ENCODE measurements around the gene PPP1R3E. TPM values are rescaled to one million over a fixed set of nuclear protein-coding genes. Genes with fewer than 3 reads are reported as not detected.

Gene PPP1R3E
- total RNA-seq, 1 experiment from 2014 or later = 10.9 TPM

DNA sequence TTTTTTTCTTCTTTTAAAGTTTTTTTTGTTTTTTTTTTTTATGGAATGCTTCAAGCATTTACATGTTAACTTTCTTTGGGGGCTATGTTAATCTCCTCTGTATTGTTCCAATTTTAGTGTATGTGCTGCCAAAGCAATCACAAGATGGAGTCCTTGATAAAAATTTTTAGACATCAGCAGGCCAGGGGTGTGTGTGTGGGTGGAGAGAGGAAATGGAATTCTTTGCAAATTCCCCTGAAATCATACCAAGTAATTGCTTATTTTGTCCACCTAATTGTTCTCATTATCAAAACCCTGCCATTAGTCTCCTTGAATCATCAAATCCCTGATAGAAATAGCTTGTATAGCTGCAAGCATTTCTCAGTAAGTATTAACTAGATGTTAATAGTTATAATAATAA, 43.2 kb downstream of the PPP1R3E start:
- ChIA-PET POLR2A (ENCODE audit: low non-redundant PET) (interaction anchor here (0.8 kb wide), 1 partner anchor 343 kb away, joined by 4 read pairs; no protein-coding TSS in a partner anchor), CTCF (interaction anchor here (1.3 kb wide), 1 partner anchor 139 kb away, joined by 6 read pairs; no protein-coding TSS in a partner anchor)
- no peaks in the 10 kb centered on the region for H3K4me1 ChIP-seq (ENCODE audit: insufficient read depth, low read length, poor library complexity, severe bottlenecking)
- no peaks in the 10 kb centered on the region for H3K36me3 ChIP-seq (ENCODE audit: insufficient read depth, low read length, poor library complexity, severe bottlenecking)
- H3K4me3 ChIP-seq (ENCODE audit: low read depth, low read length, poor library complexity, severe bottlenecking) = no peak overlapping the region
- intact Hi-C loops (cut with micrococcal nuclease; ENCODE audit: unreplicated experiment) = no loop called here
- no peak for TF ChIP-seq EZH2 (IDR thresholded peaks at IDR 0.05; ENCODE audit: borderline replicate concordance, low read depth, low read length, poor library complexity, severe bottlenecking)
- no peak for TF ChIP-seq CTCF (conservative IDR thresholded peaks at IDR 0.05; ENCODE audit: low read depth, low read length)
- no TSS peak for BruUV-seq (replicated peaks)
- peaks cover 12% of the 10 kb centered on the region for H3K27me3 ChIP-seq (replicated peaks; ENCODE audit: insufficient read depth, low read depth, low read length, poor library complexity)
- H3K27ac ChIP-seq (ENCODE audit: low read depth, low read length, poor library complexity, severe bottlenecking) = no peak overlapping the region
- H3K9me3 ChIP-seq (ENCODE audit: low read depth, low read length, poor library complexity, severe bottlenecking) = no peaks in the 10 kb centered on the region
- peak; percentile 52 for DNase-seq (ENCODE audit: low spot score)

DNA sequence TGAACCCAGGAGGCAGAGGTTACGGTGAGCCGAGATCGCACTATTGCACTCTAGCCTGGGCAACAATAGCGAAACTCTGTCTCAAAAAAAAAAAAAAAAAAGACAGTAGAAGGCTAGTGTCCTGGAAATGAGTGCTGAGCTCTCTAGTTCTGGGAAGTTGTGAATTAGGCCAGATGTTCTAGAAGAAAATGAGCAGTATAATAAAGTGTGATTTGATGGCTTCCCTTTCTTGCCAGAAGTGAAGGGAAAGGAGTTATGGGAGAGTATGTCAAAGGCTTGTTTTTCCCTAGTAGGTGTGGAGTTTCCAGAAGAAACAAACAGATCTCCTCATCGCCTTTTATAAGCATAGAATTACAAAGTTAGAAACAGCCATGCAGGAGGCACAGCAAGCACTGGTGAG, 44.4 kb downstream of the PPP1R3E start:
- H3K27me3 ChIP-seq (replicated peaks; ENCODE audit: insufficient read depth, low read depth, low read length, poor library complexity) = peaks cover 12% of the 10 kb centered on the region
- no peaks in the 10 kb centered on the region for H3K36me3 ChIP-seq (ENCODE audit: insufficient read depth, low read length, poor library complexity, severe bottlenecking)
- H3K4me1 ChIP-seq (ENCODE audit: insufficient read depth, low read length, poor library complexity, severe bottlenecking) = no peaks in the 10 kb centered on the region
- intact Hi-C loops (cut with micrococcal nuclease; ENCODE audit: unreplicated experiment) = no loop called here
- no peak overlapping the region for H3K27ac ChIP-seq (ENCODE audit: low read depth, low read length, poor library complexity, severe bottlenecking)
- no peak overlapping the region for H3K4me3 ChIP-seq (ENCODE audit: low read depth, low read length, poor library complexity, severe bottlenecking)
- TF ChIP-seq CTCF (conservative IDR thresholded peaks at IDR 0.05; ENCODE audit: low read depth, low read length) (no peak), EZH2 (IDR thresholded peaks at IDR 0.05; ENCODE audit: borderline replicate concordance, low read depth, low read length, poor library complexity, severe bottlenecking) (no peak)
- no peaks in the 10 kb centered on the region for H3K9me3 ChIP-seq (ENCODE audit: low read depth, low read length, poor library complexity, severe bottlenecking)
- no peak for DNase-seq (ENCODE audit: low spot score)
- ChIA-PET CTCF (no interaction called here), POLR2A (ENCODE audit: low non-redundant PET) (no interaction called here)
- no TSS peak for BruUV-seq (replicated peaks)

DNA sequence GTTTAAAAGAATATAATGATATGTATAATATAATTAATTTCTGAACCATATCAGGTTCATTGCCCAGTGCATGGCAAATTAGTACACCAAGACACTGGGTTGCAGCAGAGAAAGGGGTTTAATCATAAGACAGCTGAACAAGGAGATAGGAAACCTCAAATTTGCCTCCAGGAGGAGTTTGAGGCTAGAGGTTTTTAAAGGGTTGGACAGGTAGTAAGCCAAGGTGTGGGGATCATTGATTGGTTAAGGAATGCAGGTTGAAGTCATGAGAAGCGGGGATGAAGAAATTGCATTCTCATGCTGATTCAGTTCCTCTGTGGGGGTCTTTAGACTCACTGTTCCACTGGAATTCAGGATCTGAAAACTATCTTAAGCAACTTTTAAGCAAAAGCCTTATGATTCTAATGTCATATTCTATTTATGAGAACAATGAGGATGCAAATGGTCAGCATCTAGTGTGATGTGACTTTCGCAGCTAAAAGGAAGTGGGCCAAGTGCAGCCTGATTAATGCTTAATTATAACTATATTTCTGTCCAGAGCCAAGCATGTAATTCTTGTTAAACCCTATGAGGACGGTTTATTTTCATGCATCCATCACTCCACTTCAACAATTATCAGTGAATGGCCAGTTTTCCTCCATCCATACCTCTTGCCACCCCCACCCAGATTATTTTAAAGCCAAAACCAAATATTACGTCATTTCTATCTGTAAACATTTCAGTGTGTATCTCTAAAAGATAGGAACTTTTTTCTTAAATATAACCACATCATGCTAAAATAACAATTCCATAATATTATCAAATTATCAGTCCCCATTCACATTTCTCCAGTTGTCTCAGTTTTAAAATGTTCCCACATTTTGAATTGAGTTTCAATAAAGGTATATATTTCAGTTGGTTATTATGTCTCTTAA, 50.0 kb downstream of the PPP1R3E start:
- CTCF ChIA-PET = no interaction called here
- Histone ChIP-seq H3K27ac (ENCODE audit: low read depth, low read length, poor library complexity, severe bottlenecking) (no peak overlapping the region), H3K4me3 (ENCODE audit: low read depth, low read length, poor library complexity, severe bottlenecking) (no peak overlapping the region), H3K4me1 (ENCODE audit: insufficient read depth, low read length, poor library complexity, severe bottlenecking) (no peaks in the 10 kb centered on the region), H3K27me3 (replicated peaks; ENCODE audit: insufficient read depth, low read depth, low read length, poor library complexity) (no peaks in the 10 kb centered on the region), H3K9me3 (ENCODE audit: low read depth, low read length, poor library complexity, severe bottlenecking) (no peaks in the 10 kb centered on the region), H3K36me3 (ENCODE audit: insufficient read depth, low read length, poor library complexity, severe bottlenecking) (no peaks in the 10 kb centered on the region)
- no peak for DNase-seq (ENCODE audit: low spot score)
- POLR2A ChIA-PET (ENCODE audit: low non-redundant PET) = no interaction called here
- TF ChIP-seq EZH2 (IDR thresholded peaks at IDR 0.05; ENCODE audit: borderline replicate concordance, low read depth, low read length, poor library complexity, severe bottlenecking) = no peak
- TF ChIP-seq CTCF (conservative IDR thresholded peaks at IDR 0.05; ENCODE audit: low read depth, low read length) = no peak
- intact Hi-C loops (cut with micrococcal nuclease; ENCODE audit: unreplicated experiment) = no loop called here
- no TSS peak for BruUV-seq (replicated peaks)
